Posterior vena cava (tissue), 2 donors: ENCODE results near the gene SLC25A31. TPM values are rescaled to one million over a fixed set of nuclear protein-coding genes. Genes with fewer than 3 reads are reported as not detected.

Experiments
- DNase-seq: peaks from one replicate; pipeline ENCODE4 v3.0.0-alpha.2; 2020; ENCODE audit warnings: low spot score
- intact Hi-C, 2 donors: fragments of 100-400 bp; cut with DNase I; formaldehyde crosslinking; loops; one replicate each; pipeline versions ENCODE4 v1.14.1 to v1.14.2; 2022 to 2023
- total RNA-seq, 2 donors: library from RNA; stranded (reverse); fragmentation: NEBNext Ultra II Directional; extraction: Animal tissue kit (Norgen Biotek cat#: 25700); gene quantifications; one replicate each; pipeline ENCODE4 v1.2.1, GENCODE V29; 2021
- donor health status: DM: yes; HTN: yes; CAD: no.
- donor health status: DM: yes; HTN: yes; CAD: no.

SLC25A31 gene
- total RNA-seq, 2 donors from 2014 or later: not detected

- DNase-seq: no peak
- intact Hi-C loops: no loop called here
These were observed 42.8 kb downstream of the SLC25A31 start for GRCh38 chr4:127772769-127773671.

- DNase-seq: no peak
- intact Hi-C loops: no loop called here
These were observed 45.6 kb downstream of the SLC25A31 start for GRCh38 chr4:127775843-127776242.

GRCh38 chr4:127776620-127777019 is 46.4 kb downstream of the SLC25A31 start:
- intact Hi-C loops: no loop called here

GRCh38 chr4:127777487-127777886 is 47.3 kb downstream of the SLC25A31 start:
- peak; percentile 17 for DNase-seq
- intact Hi-C loops: no loop called here

More at GRCh38 chr4:127776620-127777019, 46.4 kb downstream of the SLC25A31 start:
- no peak for DNase-seq

- intact Hi-C loops: no loop called here
- no peak for DNase-seq
These were observed 47.9 kb downstream of the SLC25A31 start for GRCh38 chr4:127778102-127778501.

- no peak for DNase-seq
- intact Hi-C loops: no loop called here
These were observed 50.4 kb downstream of the SLC25A31 start for GRCh38 chr4:127780598-127780997.

- intact Hi-C loops: no loop called here
- DNase-seq: peak; percentile 89
These were observed 51.3 kb downstream of the SLC25A31 start for GRCh38 chr4:127781300-127782024.

GRCh38 chr4:127782025-127782274 is 51.8 kb downstream of the SLC25A31 start:
- intact Hi-C loops: no loop called here
- DNase-seq: peak; percentile 94

- intact Hi-C loops: no loop called here
- peak; percentile 88 for DNase-seq
These were observed 52.2 kb downstream of the SLC25A31 start, which contains the start of gene HSPA4L for GRCh38 chr4:127782275-127783025. Gene HSPA4L, plus strand, starts transcription at chr4:127782322. Its CDS starts 229 bp downstream, at chr4:127782551.

GRCh38 chr4:127783026-127783769 is 53.0 kb downstream of the SLC25A31 start:
- intact Hi-C loops: no loop called here
- DNase-seq: peak; percentile 91

- intact Hi-C loops: no loop called here
These were observed 54.0 kb downstream of the SLC25A31 start for GRCh38 chr4:127783955-127784770.

GRCh38 chr4:127788517-127788916 is 58.3 kb downstream of the SLC25A31 start:
- intact Hi-C loops: no loop called here

More at GRCh38 chr4:127783955-127784770, 54.0 kb downstream of the SLC25A31 start:
- no peak for DNase-seq

GRCh38 chr4:127791391-127791790 is 61.2 kb downstream of the SLC25A31 start:
- no peak for DNase-seq

More at GRCh38 chr4:127788517-127788916, 58.3 kb downstream of the SLC25A31 start:
- DNase-seq: no peak

GRCh38 chr4:127793528-127793927 is 63.3 kb downstream of the SLC25A31 start:
- DNase-seq: no peak
- intact Hi-C loops: no loop called here

More at GRCh38 chr4:127791391-127791790, 61.2 kb downstream of the SLC25A31 start:
- intact Hi-C loops: no loop called here

- intact Hi-C loops: no loop called here
These were observed 69.5 kb downstream of the SLC25A31 start for GRCh38 chr4:127799711-127800110.

GRCh38 chr4:127809173-127809800 is 79.1 kb downstream of the SLC25A31 start:
- intact Hi-C loops: no loop called here

More at GRCh38 chr4:127799711-127800110, 69.5 kb downstream of the SLC25A31 start:
- DNase-seq: no peak

GRCh38 chr4:127810551-127810950 is 80.4 kb downstream of the SLC25A31 start:
- DNase-seq: no peak
- intact Hi-C loops: no loop called here

More at GRCh38 chr4:127809173-127809800, 79.1 kb downstream of the SLC25A31 start:
- DNase-seq: no peak

- no peak for DNase-seq
- intact Hi-C loops: no loop called here
These were observed 92.2 kb downstream of the SLC25A31 start for GRCh38 chr4:127822430-127822829.
